RWPE1 (cell line): ENCODE measurements around the gene TBC1D5.
"Not testable (repeated sequence)": the region's sequence is repeated elsewhere in the genome, so short reads cannot be mapped to it uniquely, and the experiment has no call there.

ENCODE experiments used
- CTCF ChIA-PET: fragments of 350-600 bp; sonication (Branson Sonifier 250); formaldehyde crosslinking; extraction: SDS; loops from one replicate; lab custom pipeline; 2021; lab: Yijun Ruan, JAX
- POLR2A ChIA-PET: fragments of 400-600 bp; formaldehyde crosslinking; extraction: SDS; loops from one replicate; lab custom pipeline; 2020; ENCODE audit warnings: antibody characterized with exemption; ENCODE audit not compliant: low non-redundant PET; lab: Yijun Ruan, JAX
- DNase-seq: peaks from one replicate; pipeline ENCODE4 v3.0.0; 2012; ENCODE audit warnings: low spot score
- H3K27ac ChIP-seq: fragments of 450-650 bp; 2 replicates; pipeline ENCODE4 v1.5.1; 2017
- CTCF ChIP-seq: fragments of 450-650 bp; conservative IDR thresholded peaks from 2 replicates; pipeline ENCODE4 v1.5.1; 2017; ENCODE audit warnings: low read depth, mild to moderate bottlenecking

TBC1D5 gene

GRCh38 chr3:17394541-17395155 lies 347.8 kb downstream of the TBC1D5 start:
- DNase-seq = no peak
- ChIA-PET CTCF (no interaction called here), POLR2A (no interaction called here)
- TF ChIP-seq CTCF = no peak
- no peak overlapping the region for H3K27ac ChIP-seq

- H3K27ac ChIP-seq, CTCF ChIA-PET, DNase-seq, POLR2A ChIA-PET: not testable (repeated sequence)
Measured at GRCh38 chr3:17392516-17392915, 349.9 kb downstream of the TBC1D5 start.

GRCh38 chr3:17390785-17391184 lies 351.6 kb downstream of the TBC1D5 start:
- ChIA-PET POLR2A (no interaction called here), CTCF (interaction anchor here (0.7 kb wide), 1 partner anchor 15 kb away, joined by 3 read pairs; no protein-coding TSS in a partner anchor)
- no peak for TF ChIP-seq CTCF

GRCh38 chr3:17387108-17387507 lies 355.3 kb downstream of the TBC1D5 start:
- no peak for DNase-seq
- ChIA-PET CTCF (no interaction called here), POLR2A (no interaction called here)
- TF ChIP-seq CTCF = no peak
- no peak overlapping the region for H3K27ac ChIP-seq

More at GRCh38 chr3:17390785-17391184, 351.6 kb downstream of the TBC1D5 start:
- DNase-seq = no peak
- no peak overlapping the region for H3K27ac ChIP-seq

GRCh38 chr3:17386432-17386831 lies 356.0 kb downstream of the TBC1D5 start:
- no peak overlapping the region for H3K27ac ChIP-seq
- TF ChIP-seq CTCF = no peak
- POLR2A ChIA-PET = no interaction called here
- DNase-seq = no peak
- CTCF ChIA-PET = no interaction called here

GRCh38 chr3:17384567-17385296 lies 357.7 kb downstream of the TBC1D5 start:
- POLR2A ChIA-PET = no interaction called here
- H3K27ac ChIP-seq = no peak overlapping the region
- CTCF ChIA-PET = no interaction called here
- no peak for TF ChIP-seq CTCF
- DNase-seq = no peak

GRCh38 chr3:17373304-17373703 lies 369.1 kb downstream of the TBC1D5 start:
- TF ChIP-seq CTCF = no peak
- CTCF ChIA-PET = no interaction called here
- no peak for DNase-seq
- no peak overlapping the region for H3K27ac ChIP-seq
- POLR2A ChIA-PET = no interaction called here
